GM12892 (cell line): Measurements from ENCODE around the gene CD40.

Source experiments
- POLR2AphosphoS5 ChIP-seq: IDR thresholded peaks from 2 replicates; pipeline ENCODE4 v1.6.1; 2011; ENCODE audit warnings: low read depth, low read length, control low read depth
- TAF1 ChIP-seq: IDR thresholded peaks from 2 replicates; pipeline ENCODE4 v1.6.1; 2011; ENCODE audit warnings: low read depth, mild to moderate bottlenecking, control low read depth, low read length, borderline replicate concordance

- TF ChIP-seq POLR2AphosphoS5 (no peak; the same call in 1 of the 2 replicates), TAF1 (no peak)
Measured at GRCh38 chr20:46131396-46131795, 13.3 kb downstream of the CD40 start.
